K562 (cell line): ENCODE measurements around the gene PITPNM3. TPM values are rescaled to one million over a fixed set of nuclear protein-coding genes. Genes with fewer than 3 reads are reported as not detected.

Experiments used
- ATAC-seq: fragments of 200-7000 bp; cut with Tn5 transposase; 3 replicates; pipeline ENCODE4 v1.9.1; 2020; ENCODE audit warnings: moderate library complexity
- BruUV-seq: library from RNA; stranded (reverse); fragments of 400-500 nt; replicated peaks from 2 replicates; lab custom pipeline; 2021; lab: Mats Ljungman, UMichigan
- CTCF ChIA-PET: fragments of 300-600 bp; formaldehyde crosslinking; extraction: SDS; loops from one replicate; lab custom pipeline; 2021; ENCODE audit warnings: low intra/inter-chr PET ratio; lab: Yijun Ruan, JAX
- POLR2A ChIA-PET: fragments of 300-600, 350-650 bp; sonication (Branson Sonifier 250); formaldehyde crosslinking; extraction: SDS; loops from one replicate; lab custom pipeline; 2021; ENCODE audit warnings: antibody characterized with exemption, inconsistent platforms; lab: Yijun Ruan, JAX
- DNase-seq, 4 experiments: peaks; one replicate each; pipeline versions ENCODE4 v3.0.0 to v3.0.0-alpha.2; 2011 to 2018; ENCODE audit warnings: low spot score in 3 of 4, mixed read lengths in 3 of 4; ENCODE audit errors: extremely low read depth in 1 of 4
- FAIRE-seq: peaks from 2 replicates; lab custom pipeline; 2011; peaks lifted over from hg19 to GRCh38; lab: Jason Lieb, UNC
- H2AFZ ChIP-seq: 2 replicates; pipeline ENCODE4 v1.6.0; 2011; ENCODE audit warnings: low read depth, low read length, control low read depth, inconsistent platforms
- H3K27ac ChIP-seq: fragments of 200-600 bp; 3 replicates; pipeline ENCODE4 v1.8.0; 2011; ENCODE audit warnings: low read depth, mild to moderate bottlenecking, control low read depth, inconsistent platforms, low read length, moderate library complexity, mixed read lengths; ENCODE audit errors: extremely low read depth
- H3K27me3 ChIP-seq, 2 experiments: fragments of 300-600 bp in 1 of 2; 2 replicates in 1 of 2; 3 replicates in 1 of 2; pipeline versions ENCODE4 v1.6.0 to v1.8.0; 2011; ENCODE audit warnings: inconsistent platforms in 2 of 2, low read length in 2 of 2, mild to moderate bottlenecking in 1 of 2, mixed read lengths in 1 of 2, moderate library complexity in 1 of 2; ENCODE audit not compliant: control insufficient read depth in 2 of 2, insufficient read depth in 2 of 2
- H3K36me3 ChIP-seq: fragments of 300-600 bp; 3 replicates; pipeline ENCODE4 v1.8.0; 2011; ENCODE audit warnings: mild to moderate bottlenecking, low read length, inconsistent platforms; ENCODE audit not compliant: control insufficient read depth, insufficient read depth
- H3K4me1 ChIP-seq, 2 experiments: fragments of 200-600 bp in 1 of 2; replicated peaks in 1 of 2; 2 replicates in 1 of 2; 3 replicates in 1 of 2; pipeline versions ENCODE4 v1.5.1 to v1.8.0; 2011; ENCODE audit warnings: inconsistent platforms in 2 of 2, low read length in 2 of 2, mild to moderate bottlenecking in 1 of 2, mixed read lengths in 1 of 2, moderate library complexity in 1 of 2; ENCODE audit not compliant: control insufficient read depth in 2 of 2, insufficient read depth in 2 of 2
- H3K4me2 ChIP-seq: 2 replicates; pipeline ENCODE4 v1.6.1; 2011; ENCODE audit warnings: low read length, control low read depth, inconsistent platforms, mixed read lengths; ENCODE audit not compliant: insufficient read depth
- H3K4me3 ChIP-seq: fragments of 200-600 bp; sonication (generic), shearing (Covaris generic); 2 replicates; pipeline ENCODE4 v1.5.1; 2016; ENCODE audit warnings: control low read depth, inconsistent platforms
- H3K79me2 ChIP-seq: fragments of 200-600 bp; 3 replicates; pipeline ENCODE4 v1.8.0; 2011; ENCODE audit warnings: low read length, inconsistent platforms; ENCODE audit not compliant: control insufficient read depth, insufficient read depth
- H3K9ac ChIP-seq, 2 experiments: 2 replicates each; pipeline versions ENCODE4 v1.6.0 to v1.6.1; 2011; ENCODE audit warnings: low read depth in 2 of 2, low read length in 2 of 2, control low read depth in 1 of 2, inconsistent platforms in 1 of 2, mild to moderate bottlenecking in 1 of 2, mixed read lengths in 1 of 2; ENCODE audit not compliant: insufficient read depth in 1 of 2
- H3K9me1 ChIP-seq: one replicate; pipeline ENCODE4 v1.6.0; 2011; ENCODE audit warnings: inconsistent platforms, mild to moderate bottlenecking, low read length, moderate library complexity; ENCODE audit not compliant: control insufficient read depth, insufficient read depth
- H3K9me3 ChIP-seq: replicated peaks from 2 replicates; pipeline ENCODE4 v1.5.1; 2011; ENCODE audit warnings: low read depth, low read length, inconsistent platforms; ENCODE audit not compliant: control insufficient read depth, insufficient read depth
- H4K20me1 ChIP-seq: replicated peaks from 2 replicates; pipeline ENCODE4 v1.6.1; 2011; ENCODE audit warnings: low read length, inconsistent platforms, mixed read lengths; ENCODE audit not compliant: control insufficient read depth, insufficient read depth
- CSDE1 ChIP-seq, 2 experiments: fragments of 450-650 bp; IDR thresholded peaks; 2 replicates each; pipeline ENCODE4 v1.6.1; 2016; ENCODE audit warnings: mild to moderate bottlenecking in 1 of 2
- EGR1 ChIP-seq: fragments of 450-650 bp; conservative IDR thresholded peaks from 2 replicates; pipeline ENCODE4 v1.6.1; 2017; ENCODE audit warnings: mild to moderate bottlenecking
- ESRRA ChIP-seq: fragments of 450-650 bp; IDR thresholded peaks from 2 replicates; pipeline ENCODE4 v1.6.1; 2014; ENCODE audit warnings: low read depth, mild to moderate bottlenecking, moderate library complexity, borderline replicate concordance
- MXI1 ChIP-seq: IDR thresholded peaks from 2 replicates; pipeline ENCODE4 v1.6.1; 2011; ENCODE audit warnings: low read depth, mild to moderate bottlenecking, improper control_type of control experiment, low read length
- NRF1 ChIP-seq, 2 experiments: fragments of 450-650 bp; IDR thresholded peaks in 1 of 2; conservative IDR thresholded peaks in 1 of 2; 2 replicates each; pipeline ENCODE4 v1.6.1; 2014; ENCODE audit warnings: mild to moderate bottlenecking in 2 of 2
- RCOR1 ChIP-seq, 2 experiments: IDR thresholded peaks; 2 replicates each; pipeline ENCODE4 v1.6.1; 2012; ENCODE audit warnings: low read depth in 2 of 2, low read length in 2 of 2, borderline replicate concordance in 1 of 2, improper control_type of control experiment in 1 of 2
- ZNF124 ChIP-seq: sonication (generic); formaldehyde crosslinking; IDR thresholded peaks from 2 replicates; pipeline ENCODE4 v1.8.1; 2022; ENCODE audit warnings: missing genetic modification reagents
- ZNF217 ChIP-seq: sonication (generic); formaldehyde crosslinking; IDR thresholded peaks from 2 replicates; pipeline ENCODE4 v1.8.0; 2022; ENCODE audit warnings: mild to moderate bottlenecking, missing genetic modification reagents
- WGBS: fragments of 100-300 bp; shearing (Covaris generic); methylation state at CpG from one replicate; pipeline ENCODE4 v1.1.6; 2016; ENCODE audit warnings: low coverage, mixed read lengths; ENCODE audit not compliant: insufficient coverage; ENCODE audit errors: missing lambda C conversion rate; 5-methylcytosine and 5-hydroxymethylcytosine counted together
- in situ Hi-C: fragments of 300-500 bp; cut with MboI; formaldehyde crosslinking; loops from 4 replicates; pipeline ENCODE4 v1.15.0; 2018; ENCODE audit warnings: inconsistent platforms, mixed read lengths
- intact Hi-C: fragments of 100-400 bp; cut with micrococcal nuclease; formaldehyde crosslinking; loops from 2 replicates; pipeline ENCODE4 v1.14.2; 2022
- polyA plus RNA-seq, 8 experiments: library from polyadenylated mRNA; depleted of rRNA in 4 of 8; stranded (reverse) in 5 of 8; unstranded in 3 of 8; fragments of >200 nt; fragmentation: Nextera tagmentation in 2 of 8; fragmentation: Illumina TruSeq in 1 of 8; extraction: Ambion mirVana in 2 of 8; extraction: Trizol in 1 of 8; gene quantifications; 2 replicates each; pipeline versions ENCODE4 v1.2.1 to v1.2.3, GENCODE V29; 2011 to 2014; ENCODE audit warnings: inconsistent platforms in 1 of 8, missing spikeins in 1 of 8
- total RNA-seq, 7 experiments: library from RNA; depleted of rRNA in 6 of 7; stranded (reverse); fragments of >200 nt in 6 of 7; fragmentation: Illumina TruSeq in 2 of 7; extraction: Trizol in 2 of 7; gene quantifications; 2 replicates each; pipeline versions ENCODE4 v1.2.1 to v1.2.3, GENCODE V29; 2011 to 2021; ENCODE audit warnings: low replicate concordance in 1 of 7
- TF ChIP-seq, protein P1 (sequence below), 2 experiments: fragments of 450-650 bp in 1 of 2; sonication (generic) in 1 of 2; formaldehyde crosslinking; conservative IDR thresholded peaks; 2 replicates each; pipeline versions ENCODE4 v1.4.0 to v1.8.1; 2020 to 2022; ENCODE audit warnings: mild to moderate bottlenecking in 1 of 2, missing genetic modification reagents in 1 of 2
- TF ChIP-seq, protein P2 (sequence below): fragments of 450-650 bp; IDR thresholded peaks from 2 replicates; pipeline ENCODE4 v1.7.1; 2018; ENCODE audit warnings: mild to moderate bottlenecking, low read depth; ENCODE audit not compliant: partially characterized antibody

The PITPNM3 gene
- total and polyA plus RNA-seq, 9 of the 15 experiments (the other 6 are each of a cell fraction or from before 2014, with no cell fraction given) = 0.14 to 0.38 (median 0.22) TPM; not detected in 2

DNA sequence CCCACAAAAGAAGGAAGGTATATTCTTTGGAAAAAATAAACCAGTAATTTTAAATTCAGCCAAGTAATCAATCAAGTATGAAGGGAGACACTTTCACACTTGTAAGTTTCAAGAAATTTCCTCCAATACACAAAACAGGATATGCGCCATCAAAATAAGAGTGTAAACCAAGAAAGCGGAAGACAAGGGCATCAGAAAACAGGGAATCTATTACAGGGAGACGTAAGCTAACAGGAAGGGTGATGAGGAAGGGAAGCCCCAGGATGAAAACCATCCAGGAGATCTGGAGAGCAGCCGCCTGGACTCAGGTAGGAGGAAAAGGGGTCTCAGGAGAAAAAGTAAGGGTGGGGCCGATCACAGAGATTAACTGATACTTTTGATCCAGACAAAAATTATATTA lies 31.8 kb upstream of the PITPNM3 start (continued):
- TF ChIP-seq ESRRA (no peak), EGR1 (no peak)

DNA sequence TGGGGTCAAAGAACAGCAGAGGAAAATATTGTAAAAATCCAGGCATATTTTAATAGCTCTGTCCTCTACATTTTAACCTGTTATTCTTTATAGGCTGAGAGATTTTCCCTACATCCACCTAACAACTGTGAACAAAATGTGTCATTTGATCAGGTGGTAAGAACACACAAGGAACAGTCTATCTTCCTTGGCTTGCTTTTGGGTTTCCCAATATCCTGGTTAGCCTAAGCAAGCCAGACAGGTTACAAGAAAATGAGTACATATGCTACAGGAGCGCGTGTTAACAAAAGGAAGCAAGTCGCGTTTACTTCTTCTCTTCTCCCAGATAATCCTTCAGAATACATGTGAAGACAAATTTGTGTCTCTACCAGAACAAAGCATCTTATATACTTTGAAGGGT lies 31.0 kb upstream of the PITPNM3 start:
- no peak overlapping the region for H3K9ac ChIP-seq
- TF ChIP-seq, protein P1, sequence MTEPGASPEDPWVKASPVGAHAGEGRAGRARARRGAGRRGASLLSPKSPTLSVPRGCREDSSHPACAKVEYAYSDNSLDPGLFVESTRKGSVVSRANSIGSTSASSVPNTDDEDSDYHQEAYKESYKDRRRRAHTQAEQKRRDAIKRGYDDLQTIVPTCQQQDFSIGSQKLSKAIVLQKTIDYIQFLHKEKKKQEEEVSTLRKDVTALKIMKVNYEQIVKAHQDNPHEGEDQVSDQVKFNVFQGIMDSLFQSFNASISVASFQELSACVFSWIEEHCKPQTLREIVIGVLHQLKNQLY (CRISPR knock-in tag; conservative IDR thresholded peaks at IDR 0.05) = no peak
- TF ChIP-seq ZNF124 (CRISPR knock-in tag) = no peak
- no peak for TF ChIP-seq MXI1
- TF ChIP-seq, protein P2, sequence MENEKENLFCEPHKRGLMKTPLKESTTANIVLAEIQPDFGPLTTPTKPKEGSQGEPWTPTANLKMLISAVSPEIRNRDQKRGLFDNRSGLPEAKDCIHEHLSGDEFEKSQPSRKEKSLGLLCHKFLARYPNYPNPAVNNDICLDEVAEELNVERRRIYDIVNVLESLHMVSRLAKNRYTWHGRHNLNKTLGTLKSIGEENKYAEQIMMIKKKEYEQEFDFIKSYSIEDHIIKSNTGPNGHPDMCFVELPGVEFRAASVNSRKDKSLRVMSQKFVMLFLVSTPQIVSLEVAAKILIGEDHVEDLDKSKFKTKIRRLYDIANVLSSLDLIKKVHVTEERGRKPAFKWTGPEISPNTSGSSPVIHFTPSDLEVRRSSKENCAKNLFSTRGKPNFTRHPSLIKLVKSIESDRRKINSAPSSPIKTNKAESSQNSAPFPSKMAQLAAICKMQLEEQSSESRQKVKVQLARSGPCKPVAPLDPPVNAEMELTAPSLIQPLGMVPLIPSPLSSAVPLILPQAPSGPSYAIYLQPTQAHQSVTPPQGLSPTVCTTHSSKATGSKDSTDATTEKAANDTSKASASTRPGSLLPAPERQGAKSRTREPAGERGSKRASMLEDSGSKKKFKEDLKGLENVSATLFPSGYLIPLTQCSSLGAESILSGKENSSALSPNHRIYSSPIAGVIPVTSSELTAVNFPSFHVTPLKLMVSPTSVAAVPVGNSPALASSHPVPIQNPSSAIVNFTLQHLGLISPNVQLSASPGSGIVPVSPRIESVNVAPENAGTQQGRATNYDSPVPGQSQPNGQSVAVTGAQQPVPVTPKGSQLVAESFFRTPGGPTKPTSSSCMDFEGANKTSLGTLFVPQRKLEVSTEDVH = no peak
- TF ChIP-seq RCOR1 (IDR thresholded peaks at IDR 0.05; ENCODE audit: borderline replicate concordance in 1 of 2, low read depth in 2 of 2, low read length in 2 of 2) = no peak
- no peak for TF ChIP-seq NRF1 (conservative IDR thresholded peaks at IDR 0.05 in 1 of 2, IDR thresholded peaks at IDR 0.05 in 1 of 2)
- TF ChIP-seq CSDE1 (IDR thresholded peaks at IDR 0.05) = no peak
- TF ChIP-seq ZNF217 (CRISPR knock-in tag) = no peak
- H3K9me1 ChIP-seq = no peaks in the 10 kb centered on the region
- H3K36me3 ChIP-seq = peaks cover 51% of the 10 kb centered on the region
- no peak for DNase-seq
- H3K27ac ChIP-seq = no peak overlapping the region
- BruUV-seq = no TSS peak
- no peak overlapping the region for H3K4me2 ChIP-seq
- H3K79me2 ChIP-seq = no peaks in the 10 kb centered on the region
- no peak overlapping the region for H3K4me3 ChIP-seq
- CTCF ChIA-PET = no interaction called here
- in situ Hi-C loops = no loop called here
- WGBS = 100% methylated on average over 4 of the region's 4 CpGs
- POLR2A ChIA-PET = interaction anchor here (0.7 to 2.0 kb wide), 2 partner anchors 12 to 84 kb away, joined by 3 to 7 read pairs; no protein-coding TSS in a partner anchor
- H3K4me1 ChIP-seq = no peaks in the 10 kb centered on the region
- no peak for FAIRE-seq
- no peak for ATAC-seq
- H4K20me1 ChIP-seq = no peaks in the 10 kb centered on the region
- no peak overlapping the region for H2AFZ ChIP-seq
- H3K27me3 ChIP-seq = no peaks in the 10 kb centered on the region
- intact Hi-C loops = no loop called here
- H3K9me3 ChIP-seq = no peaks in the 10 kb centered on the region
